Panc1 (cell line): ENCODE data around the gene RELB. TPM values are rescaled to one million over a fixed set of nuclear protein-coding genes. Genes with fewer than 3 reads are reported as not detected.

Experiments used
- ATAC-seq: fragments of 200-7000 bp; cut with Tn5 transposase; 2 replicates; pipeline ENCODE4 v1.9.1; 2020; ENCODE audit warnings: mild to moderate bottlenecking, moderate library complexity
- BruUV-seq: library from RNA; stranded (reverse); fragments of 400-500 nt; replicated peaks from 2 replicates; lab custom pipeline; 2021; lab: Mats Ljungman, UMichigan
- CTCF ChIA-PET: fragments of 300-600 bp; sonication (Branson Sonifier 250); formaldehyde crosslinking; loops from one replicate; lab custom pipeline; 2022; ENCODE audit warnings: antibody characterized with exemption; lab: Charles Lee
- POLR2A ChIA-PET: fragments of 300-600 bp; sonication (Branson Sonifier 250); formaldehyde crosslinking; loops from one replicate; lab custom pipeline; 2022; ENCODE audit warnings: antibody characterized with exemption; lab: Charles Lee
- DNase-seq: peaks from one replicate; pipeline ENCODE4 v3.0.0-alpha.2; 2010; ENCODE audit warnings: low read depth, low spot score
- H3K27ac ChIP-seq: 2 replicates; pipeline ENCODE4 v1.5.1; 2011; ENCODE audit warnings: mild to moderate bottlenecking, low read length, inconsistent platforms
- H3K27me3 ChIP-seq: fragments of 200-500 bp; sonication (Bioruptor generic); 2 replicates; pipeline ENCODE4 v1.6.0; 2014; ENCODE audit warnings: low read length, inconsistent platforms; ENCODE audit not compliant: control insufficient read depth, insufficient read depth
- H3K36me3 ChIP-seq: fragments of 200-500 bp; sonication (Bioruptor generic); 2 replicates; pipeline ENCODE4 v1.5.1; 2014; ENCODE audit warnings: inconsistent platforms, mild to moderate bottlenecking, low read length, moderate library complexity; ENCODE audit not compliant: control insufficient read depth, insufficient read depth
- H3K4me1 ChIP-seq: 2 replicates; pipeline ENCODE4 v1.5.1; 2011; ENCODE audit warnings: inconsistent platforms, mild to moderate bottlenecking, low read length, moderate library complexity; ENCODE audit not compliant: control insufficient read depth, insufficient read depth
- H3K4me3 ChIP-seq, 2 experiments: 2 replicates each; pipeline ENCODE4 v1.5.1; 2011 to 2012; ENCODE audit warnings: low read depth in 2 of 2, low read length in 2 of 2, mild to moderate bottlenecking in 2 of 2, inconsistent platforms in 1 of 2, moderate library complexity in 1 of 2
- H3K9me3 ChIP-seq: fragments of 200-500 bp; sonication (Bioruptor generic); 2 replicates; pipeline ENCODE4 v1.5.1; 2014; ENCODE audit warnings: low read depth, mild to moderate bottlenecking, inconsistent platforms, low read length, moderate library complexity; ENCODE audit not compliant: control insufficient read depth, insufficient read depth
- POLR2AphosphoS5 ChIP-seq: IDR thresholded peaks from 2 replicates; pipeline ENCODE4 v1.6.1; 2012; ENCODE audit warnings: mild to moderate bottlenecking, low read depth, low read length, moderate library complexity
- SIN3A ChIP-seq: IDR thresholded peaks from 2 replicates; pipeline ENCODE4 v1.6.1; 2012; ENCODE audit warnings: low read depth, mild to moderate bottlenecking, low read length, moderate library complexity, borderline replicate concordance; ENCODE audit not compliant: insufficient read depth
- TCF7L2 ChIP-seq: IDR thresholded peaks from 2 replicates; pipeline ENCODE4 v1.6.1; 2011; ENCODE audit warnings: mild to moderate bottlenecking, low read depth, low read length, inconsistent platforms
- in situ Hi-C: cut with HindIII; loops from 2 replicates; pipeline ENCODE4 v1.10.0; 2016; ENCODE audit warnings: low sequenced_read_pairs, low pct_unique_long_range_greater_than_20kb
- intact Hi-C: fragments of 100-400 bp; cut with micrococcal nuclease; formaldehyde crosslinking; loops from one replicate; pipeline ENCODE4 v1.10.0; 2022; ENCODE audit not compliant: unreplicated experiment
- total RNA-seq: library from RNA; stranded (reverse); gene quantifications from one replicate; pipeline ENCODE4 v1.2.1, GENCODE V29; 2021; ENCODE audit not compliant: unreplicated experiment
- TF ChIP-seq, protein P1 (sequence below): fragments of 450-650 bp; IDR thresholded peaks from 2 replicates; pipeline ENCODE4 v1.5.1; 2017; ENCODE audit warnings: mild to moderate bottlenecking
- TF ChIP-seq, protein P2 (sequence below), 2 experiments: IDR thresholded peaks; 2 replicates each; pipeline ENCODE4 v1.6.1; 2011 to 2012; ENCODE audit warnings: low read depth in 2 of 2, control low read depth in 1 of 2, low read length in 1 of 2, mild to moderate bottlenecking in 1 of 2, moderate library complexity in 1 of 2; ENCODE audit not compliant: insufficient read depth in 1 of 2

RELB gene
- total RNA-seq, 1 experiment from 2014 or later = 28.1 TPM

DNA sequence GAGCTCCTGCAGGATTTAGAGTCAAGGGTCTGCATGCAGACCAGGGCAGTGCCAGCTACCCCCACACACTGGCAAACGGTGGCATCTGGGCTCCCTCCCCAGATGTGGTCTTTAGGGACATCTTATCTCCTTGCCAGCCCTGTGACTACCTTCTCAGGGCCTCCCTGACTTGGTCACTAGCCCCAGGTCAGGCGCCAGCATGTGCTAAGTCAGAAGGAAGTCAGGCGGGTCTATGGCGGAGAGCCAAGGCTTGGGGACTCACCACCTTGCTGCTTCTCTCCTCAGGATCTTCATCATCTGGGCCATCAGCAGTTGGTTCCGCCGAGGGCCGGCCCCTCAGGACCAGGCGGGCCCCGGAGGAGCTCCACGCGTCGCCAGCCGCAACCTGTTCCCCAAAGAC lies 28.5 kb upstream of the RELB start:
- H3K27me3 ChIP-seq = no peaks in the 10 kb centered on the region
- no peak for TF ChIP-seq SIN3A
- TF ChIP-seq, protein P1, sequence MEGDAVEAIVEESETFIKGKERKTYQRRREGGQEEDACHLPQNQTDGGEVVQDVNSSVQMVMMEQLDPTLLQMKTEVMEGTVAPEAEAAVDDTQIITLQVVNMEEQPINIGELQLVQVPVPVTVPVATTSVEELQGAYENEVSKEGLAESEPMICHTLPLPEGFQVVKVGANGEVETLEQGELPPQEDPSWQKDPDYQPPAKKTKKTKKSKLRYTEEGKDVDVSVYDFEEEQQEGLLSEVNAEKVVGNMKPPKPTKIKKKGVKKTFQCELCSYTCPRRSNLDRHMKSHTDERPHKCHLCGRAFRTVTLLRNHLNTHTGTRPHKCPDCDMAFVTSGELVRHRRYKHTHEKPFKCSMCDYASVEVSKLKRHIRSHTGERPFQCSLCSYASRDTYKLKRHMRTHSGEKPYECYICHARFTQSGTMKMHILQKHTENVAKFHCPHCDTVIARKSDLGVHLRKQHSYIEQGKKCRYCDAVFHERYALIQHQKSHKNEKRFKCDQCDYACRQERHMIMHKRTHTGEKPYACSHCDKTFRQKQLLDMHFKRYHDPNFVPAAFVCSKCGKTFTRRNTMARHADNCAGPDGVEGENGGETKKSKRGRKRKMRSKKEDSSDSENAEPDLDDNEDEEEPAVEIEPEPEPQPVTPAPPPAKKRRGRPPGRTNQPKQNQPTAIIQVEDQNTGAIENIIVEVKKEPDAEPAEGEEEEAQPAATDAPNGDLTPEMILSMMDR = no peak
- TF ChIP-seq TCF7L2 = no peak
- TF ChIP-seq POLR2AphosphoS5 = no peak
- TF ChIP-seq, protein P2, sequence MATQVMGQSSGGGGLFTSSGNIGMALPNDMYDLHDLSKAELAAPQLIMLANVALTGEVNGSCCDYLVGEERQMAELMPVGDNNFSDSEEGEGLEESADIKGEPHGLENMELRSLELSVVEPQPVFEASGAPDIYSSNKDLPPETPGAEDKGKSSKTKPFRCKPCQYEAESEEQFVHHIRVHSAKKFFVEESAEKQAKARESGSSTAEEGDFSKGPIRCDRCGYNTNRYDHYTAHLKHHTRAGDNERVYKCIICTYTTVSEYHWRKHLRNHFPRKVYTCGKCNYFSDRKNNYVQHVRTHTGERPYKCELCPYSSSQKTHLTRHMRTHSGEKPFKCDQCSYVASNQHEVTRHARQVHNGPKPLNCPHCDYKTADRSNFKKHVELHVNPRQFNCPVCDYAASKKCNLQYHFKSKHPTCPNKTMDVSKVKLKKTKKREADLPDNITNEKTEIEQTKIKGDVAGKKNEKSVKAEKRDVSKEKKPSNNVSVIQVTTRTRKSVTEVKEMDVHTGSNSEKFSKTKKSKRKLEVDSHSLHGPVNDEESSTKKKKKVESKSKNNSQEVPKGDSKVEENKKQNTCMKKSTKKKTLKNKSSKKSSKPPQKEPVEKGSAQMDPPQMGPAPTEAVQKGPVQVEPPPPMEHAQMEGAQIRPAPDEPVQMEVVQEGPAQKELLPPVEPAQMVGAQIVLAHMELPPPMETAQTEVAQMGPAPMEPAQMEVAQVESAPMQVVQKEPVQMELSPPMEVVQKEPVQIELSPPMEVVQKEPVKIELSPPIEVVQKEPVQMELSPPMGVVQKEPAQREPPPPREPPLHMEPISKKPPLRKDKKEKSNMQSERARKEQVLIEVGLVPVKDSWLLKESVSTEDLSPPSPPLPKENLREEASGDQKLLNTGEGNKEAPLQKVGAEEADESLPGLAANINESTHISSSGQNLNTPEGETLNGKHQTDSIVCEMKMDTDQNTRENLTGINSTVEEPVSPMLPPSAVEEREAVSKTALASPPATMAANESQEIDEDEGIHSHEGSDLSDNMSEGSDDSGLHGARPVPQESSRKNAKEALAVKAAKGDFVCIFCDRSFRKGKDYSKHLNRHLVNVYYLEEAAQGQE (IDR thresholded peaks at IDR 0.05; ENCODE audit: insufficient read depth in 1 of 2, low read depth in 2 of 2, low read length in 1 of 2) = no peak
- ATAC-seq = no peak
- no peaks in the 10 kb centered on the region for H3K4me1 ChIP-seq
- BruUV-seq = no TSS peak
- H3K27ac ChIP-seq = no peak overlapping the region
- H3K36me3 ChIP-seq = no peaks in the 10 kb centered on the region; the same call in 1 of the 2 replicates
- intact Hi-C loops = no loop called here
- DNase-seq = no peak
- no peaks in the 10 kb centered on the region for H3K9me3 ChIP-seq
- H3K4me3 ChIP-seq = no peak overlapping the region
- ChIA-PET POLR2A (no interaction called here), CTCF (no interaction called here)
- in situ Hi-C loops = no loop called here

DNA sequence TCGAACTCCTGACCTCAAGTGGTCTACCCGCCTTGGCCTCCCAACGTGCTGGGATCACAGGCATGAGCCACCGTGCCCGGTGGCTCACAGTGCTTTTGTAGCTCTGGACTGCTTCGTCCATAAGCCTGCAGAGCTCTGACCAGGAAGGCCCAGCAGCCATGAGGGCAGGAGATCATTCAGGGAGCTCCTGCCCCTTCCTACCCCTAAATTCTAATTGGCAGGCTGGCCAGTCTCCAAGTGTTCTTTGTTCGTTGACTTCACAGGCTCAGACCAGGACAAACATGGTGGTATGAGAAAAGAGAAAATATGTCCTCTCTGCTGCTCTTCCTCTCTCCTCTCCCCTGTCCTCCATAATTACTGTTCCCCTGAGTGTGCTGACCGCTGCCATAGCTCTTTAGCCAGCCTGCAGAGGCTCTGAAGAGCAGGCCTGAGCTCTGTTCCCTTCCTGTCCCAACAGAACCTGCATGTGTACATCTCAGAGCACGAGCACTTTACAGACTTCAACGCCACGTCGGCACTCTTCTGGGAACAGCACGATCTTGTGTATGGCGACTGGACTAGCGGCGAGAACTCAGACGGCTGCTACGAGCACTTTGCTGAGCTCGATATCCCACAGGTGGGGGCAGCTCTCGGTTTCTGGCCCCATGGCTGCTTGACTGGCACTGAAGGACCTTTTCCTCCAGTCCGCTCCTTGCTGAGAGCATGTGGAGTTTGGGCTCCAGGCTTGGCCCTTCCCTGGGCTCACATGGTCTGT lies 27.1 kb upstream of the RELB start:
- ATAC-seq (no peak), DNase-seq (no peak)
- Histone ChIP-seq H3K27ac (no peak overlapping the region), H3K4me3 (no peak overlapping the region), H3K4me1 (no peaks in the 10 kb centered on the region), H3K36me3 (no peaks in the 10 kb centered on the region; the same call in 1 of the 2 replicates), H3K27me3 (no peaks in the 10 kb centered on the region), H3K9me3 (no peaks in the 10 kb centered on the region)
- ChIA-PET CTCF (no interaction called here), POLR2A (interaction anchor here (0.6 to 0.8 kb wide), 2 partner anchors 11 to 73 kb away, joined by 3 to 4 read pairs; no protein-coding TSS in a partner anchor)
- no TSS peak for BruUV-seq
- TF ChIP-seq SIN3A = no peak
- TF ChIP-seq, protein P1 = no peak
- TF ChIP-seq, protein P2 (IDR thresholded peaks at IDR 0.05; ENCODE audit: insufficient read depth in 1 of 2, low read depth in 2 of 2, low read length in 1 of 2) = no peak
- TF ChIP-seq POLR2AphosphoS5 = no peak
- no peak for TF ChIP-seq TCF7L2
- intact Hi-C loops = no loop called here
- in situ Hi-C loops = no loop called here
